ENCODE measurements around the gene OR4X2. TPM values are rescaled to one million over a fixed set of nuclear protein-coding genes. Genes with fewer than 3 reads are reported as not detected.

The OR4X2 gene
- total and polyA plus RNA-seq, 4 experiments from 2014 or later = not detected

DNA sequence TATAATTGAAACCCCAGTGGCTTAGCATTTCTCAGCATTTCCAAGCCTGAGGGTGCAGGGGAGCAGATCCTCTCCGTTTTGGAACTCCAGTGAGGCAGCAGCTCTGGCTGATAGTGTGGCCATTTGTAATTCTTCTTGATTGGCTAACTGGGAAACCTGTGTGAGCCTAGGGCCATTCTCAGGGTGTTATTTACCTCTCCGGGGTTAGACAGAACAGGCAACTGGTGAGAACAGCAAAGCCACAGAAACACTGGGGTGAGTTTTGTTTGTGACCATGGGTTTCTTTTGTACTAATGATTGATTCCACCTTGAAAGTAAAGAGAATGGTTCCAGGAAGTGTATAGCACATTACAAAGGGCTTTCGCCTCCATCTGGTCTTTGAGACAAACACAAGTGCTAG, 2.4 kb upstream of the OR4X2 start:
- Histone ChIP-seq H3K36me3 (ENCODE audit: insufficient read depth, low read length) (no peaks in the 10 kb centered on the region), H3K27ac (ENCODE audit: low read depth, low read length) (no peak overlapping the region), H3K9me3 (ENCODE audit: control insufficient read depth in 1 of 2, low read length in 2 of 2) (no peaks in the 10 kb centered on the region), H3K4me1 (ENCODE audit: insufficient read depth, low read length) (no peaks in the 10 kb centered on the region), H3K4me3 (ENCODE audit: low read length in 2 of 2) (no peak overlapping the region), H3K27me3 (ENCODE audit: insufficient read depth, low read length) (no peaks in the 10 kb centered on the region)
- H3K27me3 Mint-ChIP-seq = peaks cover 14 to 27% of the 10 kb centered on the region in 2 donors
- no peak overlapping the region for H3K27ac Mint-ChIP-seq
- DNase-seq = no peak
- ChIA-PET POLR2A (ENCODE audit: partially characterized antibody) (no interaction called here), CTCF (ENCODE audit: partially characterized antibody) (no interaction called here)
- H3K4me3 Mint-ChIP-seq = no peak overlapping the region
- intact Hi-C loops (cut with micrococcal nuclease) = no loop called here
- peaks cover 0 to 2% (median 0%) of the 10 kb centered on the region in 4 donors for H3K4me1 Mint-ChIP-seq
- peaks cover 2 to 9% (median 5%) of the 10 kb centered on the region in 8 donors for H3K9me3 Mint-ChIP-seq
- H3K36me3 Mint-ChIP-seq = no peaks in the 10 kb centered on the region

DNA sequence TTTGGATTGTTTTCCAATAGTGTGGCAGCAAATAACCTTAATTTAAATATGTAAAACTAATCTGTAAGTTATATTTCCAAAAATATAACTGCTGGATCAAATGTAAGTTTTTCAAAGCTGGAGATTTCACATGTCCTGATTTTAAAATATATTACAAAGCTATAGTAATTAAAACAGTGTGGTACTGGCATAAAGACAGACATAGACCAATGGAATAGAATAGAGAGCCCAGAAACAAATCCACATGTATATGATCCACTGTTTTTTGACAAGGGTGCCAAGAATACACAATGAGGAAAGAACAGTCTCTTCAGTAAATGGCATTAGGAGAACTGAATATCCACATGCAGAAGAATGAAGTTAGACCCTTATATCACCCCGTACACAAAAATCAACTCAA, 4.0 kb downstream of the OR4X2 start:
- Histone ChIP-seq H3K4me1 (ENCODE audit: insufficient read depth, low read length) (no peaks in the 10 kb centered on the region), H3K27ac (ENCODE audit: low read depth, low read length) (no peak overlapping the region), H3K4me3 (ENCODE audit: low read length in 2 of 2) (no peak overlapping the region), H3K27me3 (ENCODE audit: insufficient read depth, low read length) (no peaks in the 10 kb centered on the region), H3K36me3 (ENCODE audit: insufficient read depth, low read length) (no peaks in the 10 kb centered on the region), H3K9me3 (ENCODE audit: control insufficient read depth in 1 of 2, low read length in 2 of 2) (no peaks in the 10 kb centered on the region)
- POLR2A ChIA-PET (ENCODE audit: partially characterized antibody) = no interaction called here
- CTCF ChIA-PET (ENCODE audit: partially characterized antibody) = no interaction called here
- H3K27me3 Mint-ChIP-seq = peaks cover 13 to 22% of the 10 kb centered on the region in 2 donors
- no peak overlapping the region for H3K4me3 Mint-ChIP-seq
- intact Hi-C loops (cut with micrococcal nuclease) = no loop called here
- no peak overlapping the region for H3K27ac Mint-ChIP-seq
- H3K9me3 Mint-ChIP-seq = peaks cover 4 to 26% (median 11%) of the 10 kb centered on the region in 8 donors
- DNase-seq = no peak
- H3K36me3 Mint-ChIP-seq = no peaks in the 10 kb centered on the region
- H3K4me1 Mint-ChIP-seq = peaks cover 0 to 2% (median 0%) of the 10 kb centered on the region in 4 donors

DNA sequence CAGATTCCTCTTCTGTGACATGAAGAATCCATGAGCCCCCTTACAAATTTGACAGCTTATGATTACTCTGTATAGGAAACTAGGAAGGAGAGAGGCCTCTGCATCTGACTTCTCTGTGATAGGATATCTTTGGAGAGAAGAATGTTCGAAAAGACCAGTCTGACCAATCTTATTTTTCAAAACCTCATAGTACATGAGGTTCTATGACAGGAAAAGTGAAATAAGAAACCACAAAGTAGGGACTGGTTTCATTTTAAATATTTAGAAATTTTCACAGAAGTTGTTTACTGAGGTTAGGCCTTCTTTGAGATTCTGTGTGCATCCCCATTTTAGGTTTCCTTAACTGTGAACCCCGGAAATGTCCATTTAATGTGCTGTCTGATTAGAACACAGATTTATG, 16.7 kb downstream of the OR4X2 start:
- CTCF ChIA-PET (ENCODE audit: partially characterized antibody) = interaction anchor here (0.6 kb wide), 1 partner anchor 89 kb away, joined by 4 read pairs; no protein-coding TSS in a partner anchor

DNA sequence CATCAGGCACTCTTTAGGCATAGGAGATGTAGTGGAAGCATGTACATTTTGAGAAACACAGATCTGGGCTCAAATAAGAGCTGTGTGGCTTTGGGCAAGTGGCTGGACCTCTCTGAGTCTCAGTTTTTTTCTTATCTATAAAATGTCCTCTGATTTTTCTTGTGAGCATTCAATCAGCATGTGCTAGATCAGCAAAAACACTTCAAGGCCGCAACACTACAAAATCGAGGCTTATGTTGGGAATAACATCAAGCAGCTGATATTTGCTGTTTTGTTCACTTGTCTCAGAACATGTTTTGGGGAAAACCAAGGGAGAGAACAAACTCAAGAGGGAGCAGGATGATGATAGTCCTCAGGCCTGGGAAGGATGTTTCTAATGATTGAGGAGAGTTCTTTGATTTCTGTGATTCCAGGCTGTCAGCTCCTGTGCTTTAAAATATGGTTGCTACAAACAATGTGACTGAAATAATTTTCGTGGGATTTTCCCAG, 18.6 kb downstream of the OR4X2 start, which contains the start of gene OR4X1:
OR4X1 (plus strand) TSS at position 439 of the 489 bp plus-strand sequence; CDS start at position 439, 0 bp downstream.
- intact Hi-C loops (cut with micrococcal nuclease) = no loop called here
- H3K4me3 ChIP-seq (ENCODE audit: low read length in 2 of 2) = no peak within 1 kb of the TSS
- no peaks in the 10 kb centered on the region for H3K27me3 ChIP-seq (ENCODE audit: insufficient read depth, low read length)
- no peaks in the 10 kb centered on the region for H3K4me1 ChIP-seq (ENCODE audit: insufficient read depth, low read length)
- H3K9me3 ChIP-seq (ENCODE audit: control insufficient read depth in 1 of 2, low read length in 2 of 2) = no peaks in the 10 kb centered on the region
- no peak for DNase-seq
- Mint-ChIP-seq H3K36me3 (no peaks in the 10 kb centered on the region), H3K27me3 (no peaks in the 10 kb centered on the region), H3K9me3 (peaks cover 0 to 6% (median 4%) of the 10 kb centered on the region in 8 donors), H3K27ac (peak within 1 kb of the TSS in 1 of 7 donors; percentile 70), H3K4me1 (peaks cover 4 to 7% (median 5%) of the 10 kb centered on the region in 4 donors), H3K4me3 (no peak within 1 kb of the TSS)
- CTCF ChIA-PET (ENCODE audit: partially characterized antibody) = no interaction called here
- no peak within 1 kb of the TSS for H3K27ac ChIP-seq (ENCODE audit: low read depth, low read length)
- POLR2A ChIA-PET (ENCODE audit: partially characterized antibody) = no interaction called here
- H3K36me3 ChIP-seq (ENCODE audit: insufficient read depth, low read length) = no peaks in the 10 kb centered on the region

More for the DNA sequence above, 16.7 kb downstream of the OR4X2 start:
- POLR2A ChIA-PET (ENCODE audit: partially characterized antibody) = no interaction called here
- Histone ChIP-seq H3K27ac (ENCODE audit: low read depth, low read length) (no peak overlapping the region), H3K36me3 (ENCODE audit: insufficient read depth, low read length) (no peaks in the 10 kb centered on the region), H3K4me1 (ENCODE audit: insufficient read depth, low read length) (no peaks in the 10 kb centered on the region), H3K27me3 (ENCODE audit: insufficient read depth, low read length) (no peaks in the 10 kb centered on the region), H3K4me3 (ENCODE audit: low read length in 2 of 2) (no peak overlapping the region), H3K9me3 (ENCODE audit: control insufficient read depth in 1 of 2, low read length in 2 of 2) (no peaks in the 10 kb centered on the region)
- H3K27ac Mint-ChIP-seq = peak overlapping the region in 1 of 7 donors; percentile 10
- H3K36me3 Mint-ChIP-seq = no peaks in the 10 kb centered on the region
- peaks cover under 1 to 3% of the 10 kb centered on the region in 2 donors for H3K27me3 Mint-ChIP-seq
- H3K4me1 Mint-ChIP-seq = peaks cover 4 to 7% (median 5%) of the 10 kb centered on the region in 4 donors
- no peak overlapping the region for H3K4me3 Mint-ChIP-seq
- DNase-seq = no peak
- intact Hi-C loops (cut with micrococcal nuclease) = no loop called here
- peaks cover 0 to 6% (median 4%) of the 10 kb centered on the region in 8 donors for H3K9me3 Mint-ChIP-seq

DNA sequence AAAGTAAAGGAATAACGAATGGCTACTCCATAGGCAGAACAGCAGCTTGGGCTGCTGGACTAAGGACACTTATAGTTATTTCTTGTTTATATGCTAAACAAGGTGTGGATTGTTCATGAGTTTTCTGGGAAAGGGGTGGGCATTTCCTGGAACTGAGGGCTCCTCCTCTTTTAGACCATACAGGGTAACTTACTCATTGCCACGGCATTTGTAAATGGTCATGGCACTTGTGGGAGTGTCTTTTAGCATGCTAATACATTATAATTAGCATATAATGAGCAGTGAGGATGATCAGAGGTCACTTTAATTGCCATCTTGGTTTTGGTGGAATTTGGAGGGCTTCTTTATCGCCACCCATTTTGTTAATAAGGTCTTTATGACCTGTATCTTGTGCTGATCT, 25.7 kb downstream of the OR4X2 start:
- Histone ChIP-seq H3K36me3 (ENCODE audit: insufficient read depth, low read length) (no peaks in the 10 kb centered on the region), H3K4me3 (ENCODE audit: low read length in 2 of 2) (no peak overlapping the region), H3K27me3 (ENCODE audit: insufficient read depth, low read length) (peaks cover 3% of the 10 kb centered on the region), H3K4me1 (ENCODE audit: insufficient read depth, low read length) (no peaks in the 10 kb centered on the region), H3K9me3 (ENCODE audit: control insufficient read depth in 1 of 2, low read length in 2 of 2) (no peaks in the 10 kb centered on the region), H3K27ac (ENCODE audit: low read depth, low read length) (no peak overlapping the region)
- Mint-ChIP-seq H3K9me3 (no peaks in the 10 kb centered on the region), H3K4me3 (no peak overlapping the region), H3K4me1 (no peaks in the 10 kb centered on the region), H3K27me3 (peaks cover 2 to 4% of the 10 kb centered on the region in 2 donors), H3K27ac (no peak overlapping the region), H3K36me3 (no peaks in the 10 kb centered on the region)
- no peak for DNase-seq
- intact Hi-C loops (cut with micrococcal nuclease) = no loop called here
- POLR2A ChIA-PET (ENCODE audit: partially characterized antibody) = no interaction called here
- CTCF ChIA-PET (ENCODE audit: partially characterized antibody) = no interaction called here

DNA sequence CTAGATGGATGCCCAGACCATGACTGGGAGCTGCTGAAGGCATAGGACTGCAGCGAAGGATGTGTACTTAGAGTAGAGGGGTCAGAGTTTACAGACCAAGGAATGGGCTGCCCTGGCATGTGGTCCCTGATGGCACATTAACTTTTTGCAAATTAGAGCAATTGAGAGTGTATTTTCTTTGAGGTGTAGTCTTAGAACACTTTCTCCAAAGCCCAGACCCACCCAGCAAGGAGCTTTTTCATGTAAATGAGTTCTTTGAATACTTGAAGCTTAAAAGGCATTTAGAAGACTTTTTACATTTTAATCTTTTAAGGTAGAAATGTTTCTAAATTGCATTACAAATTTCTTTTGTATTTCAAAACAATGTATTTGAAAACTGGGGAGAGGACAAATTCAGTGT, 27.7 kb downstream of the OR4X2 start:
- Histone ChIP-seq H3K27me3 (ENCODE audit: insufficient read depth, low read length) (peaks cover 3% of the 10 kb centered on the region), H3K9me3 (ENCODE audit: control insufficient read depth in 1 of 2, low read length in 2 of 2) (no peaks in the 10 kb centered on the region), H3K4me1 (ENCODE audit: insufficient read depth, low read length) (no peaks in the 10 kb centered on the region), H3K4me3 (ENCODE audit: low read length in 2 of 2) (no peak overlapping the region), H3K36me3 (ENCODE audit: insufficient read depth, low read length) (no peaks in the 10 kb centered on the region), H3K27ac (ENCODE audit: low read depth, low read length) (no peak overlapping the region)
- H3K9me3 Mint-ChIP-seq = no peaks in the 10 kb centered on the region
- ChIA-PET CTCF (ENCODE audit: partially characterized antibody) (interaction anchor here (1.1 to 1.5 kb wide), 2 partner anchors 10 to 35 kb away, joined by 3 read pairs; no protein-coding TSS in a partner anchor), POLR2A (ENCODE audit: partially characterized antibody) (no interaction called here)
- DNase-seq = no peak
- intact Hi-C loops (cut with micrococcal nuclease) = no loop called here
- no peak overlapping the region for H3K27ac Mint-ChIP-seq
- no peaks in the 10 kb centered on the region for H3K36me3 Mint-ChIP-seq
- H3K4me3 Mint-ChIP-seq = no peak overlapping the region
- no peaks in the 10 kb centered on the region for H3K4me1 Mint-ChIP-seq
- H3K27me3 Mint-ChIP-seq = peaks cover 2 to 4% of the 10 kb centered on the region in 2 donors
